ENCODE data around the gene SMAD6. TPM values are rescaled to one million over a fixed set of nuclear protein-coding genes. Genes with fewer than 3 reads are reported as not detected.

SMAD6 gene
- total and polyA plus RNA-seq, 2 of the 4 experiments (the other 2 are of a cell fraction): 4.8 to 8.5 TPM

DNA sequence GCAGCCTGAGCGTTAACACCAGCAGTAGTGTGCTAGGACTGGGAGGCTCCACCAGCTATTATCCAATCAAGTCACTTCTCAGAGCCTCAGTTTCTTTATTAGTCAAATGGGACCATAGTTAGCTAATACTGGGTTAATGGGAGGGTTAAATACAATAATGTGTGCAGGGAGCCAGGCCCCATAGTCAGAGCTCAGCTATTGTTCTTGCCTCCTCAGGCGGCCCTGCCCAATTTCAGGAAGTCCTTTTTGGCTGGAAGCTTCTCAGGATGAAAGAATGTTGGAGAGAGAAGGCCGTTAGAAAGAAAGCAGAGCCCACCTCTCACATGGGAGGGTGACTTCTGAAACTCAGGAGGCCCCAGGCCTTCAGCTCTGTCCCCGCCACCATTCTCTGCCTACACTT, 39.5 kb upstream of the SMAD6 start:
- dilution Hi-C loops (cut with HindIII; ENCODE audit: low sequenced_read_pairs, unreplicated experiment): no loop called here
- no peak overlapping the region for H4K91ac ChIP-seq (ENCODE audit: insufficient read depth, low read depth, low read length)
- intact Hi-C loops (cut with micrococcal nuclease): no loop called here
- ATAC-seq (ENCODE audit: low read depth) (no peak), DNase-seq (no peak)
- no peak overlapping the region for H2AK5ac ChIP-seq (ENCODE audit: low read depth, low read length)
- no peak overlapping the region for H3K27ac ChIP-seq (ENCODE audit: insufficient read depth, low read length)
- no peak overlapping the region for H3K56ac ChIP-seq (ENCODE audit: extremely low read depth, insufficient read depth, low read length)
- H3K14ac ChIP-seq (replicated peaks; ENCODE audit: low read depth, low read length): no peak overlapping the region
- H3K9me1 ChIP-seq (ENCODE audit: insufficient read depth, low read length): peaks cover 4% of the 10 kb centered on the region
- H2BK20ac ChIP-seq (ENCODE audit: low read depth, low read length): no peak overlapping the region
- no peaks in the 10 kb centered on the region for H3K36me3 ChIP-seq (ENCODE audit: control insufficient read depth, insufficient read depth, low read length)
- H2BK5ac ChIP-seq (ENCODE audit: low read depth, low read length, poor library complexity, severe bottlenecking): no peak overlapping the region
- TF ChIP-seq, protein P1, sequence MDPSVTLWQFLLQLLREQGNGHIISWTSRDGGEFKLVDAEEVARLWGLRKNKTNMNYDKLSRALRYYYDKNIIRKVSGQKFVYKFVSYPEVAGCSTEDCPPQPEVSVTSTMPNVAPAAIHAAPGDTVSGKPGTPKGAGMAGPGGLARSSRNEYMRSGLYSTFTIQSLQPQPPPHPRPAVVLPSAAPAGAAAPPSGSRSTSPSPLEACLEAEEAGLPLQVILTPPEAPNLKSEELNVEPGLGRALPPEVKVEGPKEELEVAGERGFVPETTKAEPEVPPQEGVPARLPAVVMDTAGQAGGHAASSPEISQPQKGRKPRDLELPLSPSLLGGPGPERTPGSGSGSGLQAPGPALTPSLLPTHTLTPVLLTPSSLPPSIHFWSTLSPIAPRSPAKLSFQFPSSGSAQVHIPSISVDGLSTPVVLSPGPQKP (IDR thresholded peaks at IDR 0.05; ENCODE audit: borderline replicate concordance, low read depth, low read length): no peak
- TF ChIP-seq MAFK (IDR thresholded peaks at IDR 0.05; ENCODE audit: low read depth, low read length) (no peak), SMC3 (IDR thresholded peaks at IDR 0.05; ENCODE audit: low read depth, low read length) (no peak), BHLHE40 (IDR thresholded peaks at IDR 0.05; ENCODE audit: low read depth, low read length) (no peak), FOS (IDR thresholded peaks at IDR 0.05; ENCODE audit: low read depth, low read length) (no peak), CEBPB (IDR thresholded peaks at IDR 0.05; ENCODE audit: low read depth, low read length) (no peak), RFX5 (IDR thresholded peaks at IDR 0.05; ENCODE audit: low read depth, low read length) (no peak), POLR2A (IDR thresholded peaks at IDR 0.05; ENCODE audit: low read depth, low read length) (no peak), MAZ (IDR thresholded peaks at IDR 0.05; ENCODE audit: borderline replicate concordance, low read depth, low read length) (no peak), RAD21 (IDR thresholded peaks at IDR 0.05; ENCODE audit: low read length) (no peak), NFE2L2 (IDR thresholded peaks at IDR 0.05; ENCODE audit: low read depth, low read length) (no peak), CHD1 (IDR thresholded peaks at IDR 0.05; ENCODE audit: low read depth, low read length) (no peak), RCOR1 (IDR thresholded peaks at IDR 0.05; ENCODE audit: insufficient replicate concordance, low read length) (no peak)
- H3K4me3 ChIP-seq (ENCODE audit: insufficient read depth, low read depth, low read length): no peak overlapping the region
- no peaks in the 10 kb centered on the region for H4K20me1 ChIP-seq (ENCODE audit: insufficient read depth, low read length)
- H4K8ac ChIP-seq (ENCODE audit: low read depth in 2 of 2, low read length in 2 of 2): no peak overlapping the region
- in situ Hi-C loops (cut with MboI; ENCODE audit: low sequenced_read_pairs): no loop called here
- no TSS peak for BruUV-seq (replicated peaks)
- WGBS, 2 experiments (ENCODE audit: extremely low coverage in 2 of 2, insufficient read length in 1 of 2): 100% methylated on average over 1 of the region's 4 CpGs; no CpG with 5 or more reads in 1 of the 2 experiments
- no peak overlapping the region for H2BK15ac ChIP-seq (ENCODE audit: low read depth, low read length)
- ChIA-PET CTCF (no interaction called here), POLR2A (ENCODE audit: unreplicated experiment) (no interaction called here)
- no peak overlapping the region for H3K9ac ChIP-seq (ENCODE audit: low read depth, low read length)
- H3K4me1 ChIP-seq (ENCODE audit: control insufficient read depth, insufficient read depth, low read length): no peaks in the 10 kb centered on the region; the same call in 1 of the 2 replicates
- H2AFZ ChIP-seq (replicated peaks; ENCODE audit: low read length, poor library complexity): no peak overlapping the region
- no peak overlapping the region for H2AK9ac ChIP-seq (replicated peaks; ENCODE audit: low read depth, low read length, poor library complexity)
- H3K27me3 ChIP-seq (ENCODE audit: control insufficient read depth, insufficient read depth, low read length): no peaks in the 10 kb centered on the region; the same call in 1 of the 2 replicates
- no peak overlapping the region for H3K18ac ChIP-seq (ENCODE audit: low read depth, low read length)
- no peak overlapping the region for H3K4ac ChIP-seq (ENCODE audit: low read depth, low read length)
- H3K79me1 ChIP-seq (ENCODE audit: low read depth in 1 of 2, low read length in 2 of 2): no peaks in the 10 kb centered on the region
- no peak overlapping the region for H4K5ac ChIP-seq (ENCODE audit: low read depth, low read length)
- peaks cover under 1% of the 10 kb centered on the region; the same call in 1 of the 2 replicates for H3K9me3 ChIP-seq (ENCODE audit: control insufficient read depth, insufficient read depth, low read length)
- H3K4me2 ChIP-seq (ENCODE audit: low read depth, low read length): no peak overlapping the region
- no peak overlapping the region for H2BK120ac ChIP-seq (ENCODE audit: low read depth, low read length)
- no peak overlapping the region for H3K23ac ChIP-seq (ENCODE audit: low read depth, low read length)

Data from IMR-90 (cell line).